Erythroblast (primary cell): Measurements from ENCODE around the gene ATXN1L.

ENCODE experiments used
- GATA1 ChIP-seq: IDR thresholded peaks from 2 replicates; pipeline ENCODE4 v1.6.1; 2011; ENCODE audit warnings: low read depth, mild to moderate bottlenecking, control low read depth, low read length, moderate library complexity
- POLR2A ChIP-seq: IDR thresholded peaks from 2 replicates; pipeline ENCODE4 v1.6.1; 2011; ENCODE audit warnings: mild to moderate bottlenecking, low read length

GRCh38 chr16:71880176-71880575 lies 34.4 kb downstream of the ATXN1L start:
- TF ChIP-seq POLR2A (no peak), GATA1 (no peak)
